HG03060 (cell line): ENCODE results near the gene ANKRD12.

ENCODE experiments used
- ATAC-seq: cut with Tn5 transposase; IDR thresholded peaks from one replicate; pipeline ENCODE4 v1.9.1; 2021; ENCODE audit warnings: low read depth, moderate number of reproducible peaks; ENCODE audit not compliant: unreplicated experiment

Gene ANKRD12

GRCh38 chr18:9278028-9278427 is 141.4 kb downstream of the ANKRD12 start:
- no peak for ATAC-seq

- no peak for ATAC-seq
Measured at GRCh38 chr18:9280849-9281248, 144.3 kb downstream of the ANKRD12 start.

- no peak for ATAC-seq
Measured at GRCh38 chr18:9281780-9282179, 145.2 kb downstream of the ANKRD12 start.

GRCh38 chr18:9283791-9284190 is 147.2 kb downstream of the ANKRD12 start:
- no peak for ATAC-seq

GRCh38 chr18:9285604-9286003 is 149.0 kb downstream of the ANKRD12 start:
- no peak for ATAC-seq

- no peak for ATAC-seq
Measured at GRCh38 chr18:9287036-9287435, 150.5 kb downstream of the ANKRD12 start.

- ATAC-seq = no peak
Measured at GRCh38 chr18:9289698-9290097, 153.1 kb downstream of the ANKRD12 start.

GRCh38 chr18:9290156-9290555 is 153.6 kb downstream of the ANKRD12 start:
- no peak for ATAC-seq

- no peak for ATAC-seq
Measured at GRCh38 chr18:9292047-9292446, 155.5 kb downstream of the ANKRD12 start.

- no peak for ATAC-seq
Measured at GRCh38 chr18:9293948-9294347, 157.4 kb downstream of the ANKRD12 start.

GRCh38 chr18:9296233-9297006 is 159.8 kb downstream of the ANKRD12 start:
- ATAC-seq = no peak

GRCh38 chr18:9297007-9297393 is 160.4 kb downstream of the ANKRD12 start:
- no peak for ATAC-seq

GRCh38 chr18:9304388-9305070 is 167.9 kb downstream of the ANKRD12 start:
- ATAC-seq = no peak

- ATAC-seq = no peak
Measured at GRCh38 chr18:9319333-9319732, 182.8 kb downstream of the ANKRD12 start.

GRCh38 chr18:9321017-9321452 is 184.5 kb downstream of the ANKRD12 start:
- no peak for ATAC-seq

GRCh38 chr18:9321736-9322135 is 185.2 kb downstream of the ANKRD12 start:
- no peak for ATAC-seq

GRCh38 chr18:9322744-9323143 is 186.2 kb downstream of the ANKRD12 start:
- no peak for ATAC-seq

- ATAC-seq = no peak
Measured at GRCh38 chr18:9323750-9324445, 187.3 kb downstream of the ANKRD12 start.

- no peak for ATAC-seq
Measured at GRCh38 chr18:9325716-9326115, 189.1 kb downstream of the ANKRD12 start.

- ATAC-seq = no peak
Measured at GRCh38 chr18:9328776-9329175, 192.2 kb downstream of the ANKRD12 start.

- ATAC-seq = no peak
Measured at GRCh38 chr18:9329471-9329870, 192.9 kb downstream of the ANKRD12 start.
